Stomach (tissue), 9 donors: ENCODE data around the gene CHST2. TPM values are rescaled to one million over a fixed set of nuclear protein-coding genes. Genes with fewer than 3 reads are reported as not detected.

Experiments
- DNase-seq, 2 donors: peaks; one replicate each; pipeline versions ENCODE4 v3.0.0 to v3.0.0-alpha.2; 2013 to 2019
- H3K27ac ChIP-seq, 5 donors: fragments of 200-600 bp in 4 of 5; sonication (generic) in 4 of 5; one replicate each; pipeline ENCODE4 v1.5.1; 2013 to 2019; ENCODE audit warnings: mild to moderate bottlenecking in 1 of 5, moderate library complexity in 1 of 5
- H3K27me3 ChIP-seq, 3 donors: fragments of 200-600 bp; sonication (generic); one replicate each; pipeline ENCODE4 v1.5.1; 2017 to 2019; ENCODE audit warnings: mixed run types in 1 of 3
- H3K36me3 ChIP-seq, 4 donors: fragments of 200-600 bp; sonication (generic); 1 replicate in 3 of 4; 2 replicates in 1 of 4; pipeline ENCODE4 v1.5.1; 2016 to 2019
- H3K4me1 ChIP-seq, 4 donors: fragments of 200-600 bp; sonication (generic); one replicate each; pipeline ENCODE4 v1.5.1; 2016 to 2019
- H3K4me3 ChIP-seq, 4 donors: fragments of 200-600 bp; sonication (generic) in 3 of 4; one replicate each; pipeline ENCODE4 v1.5.1; 2016 to 2019; ENCODE audit warnings: mild to moderate bottlenecking in 1 of 4
- H3K9me3 ChIP-seq, 4 donors: fragments of 200-600 bp; sonication (generic); one replicate each; pipeline ENCODE4 v1.5.1; 2016 to 2019
- CTCF ChIP-seq, 7 experiments: fragments of 450-650 bp in 4 of 7; fragments of 200-600 bp in 3 of 7; sonication (generic) in 3 of 7; IDR thresholded peaks; one replicate each; pipeline ENCODE4 v1.5.1; 2016 to 2019; ENCODE audit warnings: antibody characterized with exemption in 7 of 7, control low read depth in 2 of 7, mild to moderate bottlenecking in 1 of 7
- EP300 ChIP-seq: sonication (generic); formaldehyde crosslinking; IDR thresholded peaks from one replicate; pipeline ENCODE4 v1.6.1; 2017; ENCODE audit warnings: antibody characterized with exemption
- POLR2A ChIP-seq, 4 donors: fragments of 450-650 bp; IDR thresholded peaks; one replicate each; pipeline ENCODE4 v1.6.1; 2016; ENCODE audit warnings: antibody characterized with exemption in 4 of 4, control low read depth in 2 of 4, mild to moderate bottlenecking in 1 of 4, moderate library complexity in 1 of 4
- POLR2AphosphoS5 ChIP-seq, 3 donors: sonication (generic); formaldehyde crosslinking; IDR thresholded peaks; one replicate each; pipeline ENCODE4 v1.6.1; 2016; ENCODE audit warnings: antibody characterized with exemption in 3 of 3
- WGBS, 5 donors: extraction: QIAGEN DNeasy Blood & Tissue Kit in 3 of 5; methylation state at CpG; one replicate each; pipeline versions ENCODE4 v1.1.5 to v1.1.7; 2013 to 2018; 5-methylcytosine and 5-hydroxymethylcytosine counted together
- intact Hi-C: fragments of 100-400 bp; cut with DNase I; formaldehyde crosslinking; loops from one replicate; pipeline ENCODE4 v1.15.1; 2023; ENCODE audit warnings: low total_unique reads
- polyA plus RNA-seq, 3 donors: library from polyadenylated mRNA; stranded (reverse); fragments of 200-250 nt; gene quantifications; one replicate each; pipeline ENCODE4 v1.2.3, GENCODE V29; 2013
- total RNA-seq, 5 donors: library from RNA; depleted of rRNA; stranded (reverse); fragments of >200 nt; gene quantifications; one replicate each; pipeline versions ENCODE4 v1.1.0 to v1.2.3, GENCODE V29; 2014 to 2016
- donor health status: healthy with polysubstance abuse.
- donor health status: Bipolar disorder and iron deficiency.
- donor health status: healthy.

The CHST2 gene
- total and polyA plus RNA-seq, 8 donors, result 0.73 to 5.9 (median 3.2) TPM

- H3K27ac ChIP-seq, result peak overlapping the region in 1 of 5 donors; percentile 8
- H3K4me3 ChIP-seq, result no peak overlapping the region
- peaks cover 0 to 6% (median 0%) of the 10 kb centered on the region in 3 donors for H3K27me3 ChIP-seq
- no peaks in the 10 kb centered on the region for H3K36me3 ChIP-seq
- DNase-seq, result no peak
- no peaks in the 10 kb centered on the region for H3K9me3 ChIP-seq
- no peaks in the 10 kb centered on the region for H3K4me1 ChIP-seq
- intact Hi-C loops, result no loop called here
- TF ChIP-seq CTCF (IDR thresholded peaks at IDR 0.05) (no peak), EP300 (no peak), POLR2AphosphoS5 (IDR thresholded peaks at IDR 0.05) (no peak), POLR2A (IDR thresholded peaks at IDR 0.05) (no peak)
- 87 to 96% (median 94%) methylated on average over 6 of the region's 6 CpGs for WGBS, 5 donors
Measured at GRCh38 chr3:143140550-143140949, 21.0 kb downstream of the CHST2 start.

GRCh38 chr3:143142354-143142753, 22.8 kb downstream of the CHST2 start:
- Histone ChIP-seq H3K36me3 (no peaks in the 10 kb centered on the region), H3K4me3 (no peak overlapping the region), H3K4me1 (no peaks in the 10 kb centered on the region), H3K27ac (no peak overlapping the region), H3K27me3 (peaks cover 0 to 12% (median 0%) of the 10 kb centered on the region in 3 donors), H3K9me3 (no peaks in the 10 kb centered on the region)
- DNase-seq, result no peak
- TF ChIP-seq POLR2A (IDR thresholded peaks at IDR 0.05) (no peak), EP300 (no peak), CTCF (IDR thresholded peaks at IDR 0.05) (no peak), POLR2AphosphoS5 (IDR thresholded peaks at IDR 0.05) (no peak)
- 89 to 96% (median 91%) methylated on average over 17 of the region's 17 CpGs for WGBS, 5 donors
- intact Hi-C loops, result no loop called here

- H3K4me1 ChIP-seq, result no peaks in the 10 kb centered on the region
- TF ChIP-seq POLR2A (IDR thresholded peaks at IDR 0.05) (no peak), POLR2AphosphoS5 (IDR thresholded peaks at IDR 0.05) (no peak), EP300 (no peak), CTCF (IDR thresholded peaks at IDR 0.05) (no peak)
- WGBS, 5 donors, result 68 to 78% (median 70%) methylated on average over 4 of the region's 4 CpGs
- H3K27me3 ChIP-seq, result peaks cover 0 to 12% (median 0%) of the 10 kb centered on the region in 3 donors
- no peak overlapping the region for H3K27ac ChIP-seq
- H3K9me3 ChIP-seq, result no peaks in the 10 kb centered on the region
- no peak overlapping the region for H3K4me3 ChIP-seq
- no peaks in the 10 kb centered on the region for H3K36me3 ChIP-seq
- no peak for DNase-seq
- intact Hi-C loops, result no loop called here
Measured at GRCh38 chr3:143145906-143146305, 26.3 kb downstream of the CHST2 start.

GRCh38 chr3:143146486-143147274, 27.1 kb downstream of the CHST2 start:
- WGBS, 5 donors, result 65 to 75% (median 66%) methylated on average over 12 of the region's 12 CpGs
- DNase-seq, result no peak
- Histone ChIP-seq H3K36me3 (no peaks in the 10 kb centered on the region), H3K4me1 (no peaks in the 10 kb centered on the region), H3K27ac (no peak overlapping the region), H3K9me3 (no peaks in the 10 kb centered on the region), H3K27me3 (peaks cover 0 to 12% (median 0%) of the 10 kb centered on the region in 3 donors), H3K4me3 (no peak overlapping the region)
- TF ChIP-seq EP300 (no peak), POLR2A (IDR thresholded peaks at IDR 0.05) (no peak), CTCF (IDR thresholded peaks at IDR 0.05) (no peak), POLR2AphosphoS5 (IDR thresholded peaks at IDR 0.05) (no peak)
- intact Hi-C loops, result no loop called here
